Measurements from ENCODE around the gene SAMD14. TPM values are rescaled to one million over a fixed set of nuclear protein-coding genes. Genes with fewer than 3 reads are reported as not detected.

The SAMD14 gene
- total RNA-seq, 1 donor, result 2.5 TPM

DNA sequence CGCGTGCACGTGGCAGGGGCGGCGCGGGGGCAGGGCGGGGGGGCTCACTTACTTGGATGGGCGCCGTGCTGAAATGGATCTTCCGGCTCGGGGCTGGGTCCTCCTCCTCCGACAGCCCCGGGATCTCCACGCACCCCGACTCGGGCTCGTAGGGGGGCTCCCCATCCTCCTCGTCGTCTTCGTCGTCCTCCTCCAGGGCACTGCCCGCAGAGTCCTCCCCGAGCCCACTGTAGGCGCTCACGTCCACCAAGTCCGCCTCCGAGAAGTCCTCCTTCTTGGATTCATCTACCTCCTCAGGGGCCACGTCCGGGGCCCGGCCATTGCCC, 19.1 kb upstream of the SAMD14 start:
- Histone ChIP-seq H3K9me3 (ENCODE audit: low read depth, low read length) (no peaks in the 10 kb centered on the region), H2AFZ (ENCODE audit: low read length) (no peak overlapping the region), H3K4me3 (ENCODE audit: insufficient read depth, low read length) (peak overlapping the region; percentile 84), H3K27me3 (ENCODE audit: insufficient read depth, low read length) (no peaks in the 10 kb centered on the region), H4K20me1 (ENCODE audit: insufficient read depth, low read length) (peaks cover 46% of the 10 kb centered on the region), H3K27ac (ENCODE audit: low read depth, low read length) (peak overlapping the region; percentile 70), H3K36me3 (ENCODE audit: insufficient read depth, low read length) (peaks cover 15% of the 10 kb centered on the region), H3K4me1 (ENCODE audit: insufficient read depth, low read length) (peaks cover 47% of the 10 kb centered on the region), H3K4me2 (ENCODE audit: insufficient read depth, low read length) (peak overlapping the region; percentile 95), H3K79me2 (ENCODE audit: insufficient read depth, low read length) (peaks cover 68% of the 10 kb centered on the region)
- TF ChIP-seq, protein P1, sequence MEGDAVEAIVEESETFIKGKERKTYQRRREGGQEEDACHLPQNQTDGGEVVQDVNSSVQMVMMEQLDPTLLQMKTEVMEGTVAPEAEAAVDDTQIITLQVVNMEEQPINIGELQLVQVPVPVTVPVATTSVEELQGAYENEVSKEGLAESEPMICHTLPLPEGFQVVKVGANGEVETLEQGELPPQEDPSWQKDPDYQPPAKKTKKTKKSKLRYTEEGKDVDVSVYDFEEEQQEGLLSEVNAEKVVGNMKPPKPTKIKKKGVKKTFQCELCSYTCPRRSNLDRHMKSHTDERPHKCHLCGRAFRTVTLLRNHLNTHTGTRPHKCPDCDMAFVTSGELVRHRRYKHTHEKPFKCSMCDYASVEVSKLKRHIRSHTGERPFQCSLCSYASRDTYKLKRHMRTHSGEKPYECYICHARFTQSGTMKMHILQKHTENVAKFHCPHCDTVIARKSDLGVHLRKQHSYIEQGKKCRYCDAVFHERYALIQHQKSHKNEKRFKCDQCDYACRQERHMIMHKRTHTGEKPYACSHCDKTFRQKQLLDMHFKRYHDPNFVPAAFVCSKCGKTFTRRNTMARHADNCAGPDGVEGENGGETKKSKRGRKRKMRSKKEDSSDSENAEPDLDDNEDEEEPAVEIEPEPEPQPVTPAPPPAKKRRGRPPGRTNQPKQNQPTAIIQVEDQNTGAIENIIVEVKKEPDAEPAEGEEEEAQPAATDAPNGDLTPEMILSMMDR (IDR thresholded peaks at IDR 0.05; ENCODE audit: extremely low read depth, low read depth, low read length), result no peak
- no peak for DNase-seq (ENCODE audit: insufficient read length, low spot score, missing footprints)

DNA sequence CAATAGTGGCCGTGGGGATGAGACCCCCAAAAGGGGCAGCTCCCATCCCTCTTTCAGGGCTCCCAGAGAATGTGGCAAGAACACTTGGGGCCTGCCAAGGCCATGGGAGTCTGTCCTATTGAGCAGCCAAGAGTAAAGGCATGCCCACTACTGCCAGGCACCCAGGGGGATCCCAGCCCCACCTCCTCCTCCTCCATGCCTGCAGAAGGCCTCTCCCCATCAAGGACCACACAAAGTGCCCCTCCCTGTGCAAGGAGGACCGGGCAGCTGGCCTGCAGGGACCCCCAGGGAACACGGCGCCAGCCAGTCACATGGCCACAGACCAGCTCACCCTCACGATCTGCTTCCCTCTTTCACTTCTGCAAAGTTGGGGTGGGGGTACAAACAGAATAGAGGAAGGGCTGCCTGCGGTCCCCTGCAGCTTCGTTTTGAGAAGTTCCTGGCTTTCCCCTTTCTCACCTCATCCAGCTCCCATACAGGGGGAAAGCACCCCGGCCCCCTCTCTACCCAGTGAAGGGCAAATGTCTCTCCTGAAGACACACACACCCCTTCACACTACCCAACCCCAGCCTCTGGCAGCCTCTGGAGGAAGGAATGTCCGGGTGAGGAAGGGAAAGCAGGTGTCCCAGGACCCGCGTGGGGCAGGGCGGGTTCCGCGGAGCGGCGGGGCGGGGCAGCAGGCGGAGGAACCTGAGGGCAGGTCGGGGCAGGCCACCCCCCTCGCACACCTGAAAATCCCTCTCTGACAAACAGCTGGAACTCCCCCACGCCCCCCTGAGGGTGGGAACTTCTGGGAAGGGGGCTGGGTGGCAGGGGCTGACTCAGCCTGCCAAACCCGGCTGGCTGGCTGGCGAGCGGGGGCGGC, 18.5 kb upstream of the SAMD14 start:
- no peaks in the 10 kb centered on the region for H3K9me3 ChIP-seq (ENCODE audit: low read depth, low read length)
- H2AFZ ChIP-seq (ENCODE audit: low read length), result no peak overlapping the region
- H3K36me3 ChIP-seq (ENCODE audit: insufficient read depth, low read length), result peaks cover 20% of the 10 kb centered on the region
- peak overlapping the region; percentile 78 for H3K27ac ChIP-seq (ENCODE audit: low read depth, low read length)
- peaks cover 74% of the 10 kb centered on the region for H3K79me2 ChIP-seq (ENCODE audit: insufficient read depth, low read length)
- H3K4me1 ChIP-seq (ENCODE audit: insufficient read depth, low read length), result peaks cover 42% of the 10 kb centered on the region
- H3K4me2 ChIP-seq (ENCODE audit: insufficient read depth, low read length), result peak overlapping the region; percentile 95
- TF ChIP-seq, protein P1 (IDR thresholded peaks at IDR 0.05; ENCODE audit: extremely low read depth, low read depth, low read length), result peak; percentile 14
- H3K4me3 ChIP-seq (ENCODE audit: insufficient read depth, low read length), result peak overlapping the region; percentile 84
- peak; percentile 98 for DNase-seq (ENCODE audit: insufficient read length, low spot score, missing footprints)
- H4K20me1 ChIP-seq (ENCODE audit: insufficient read depth, low read length), result peaks cover 52% of the 10 kb centered on the region
- no peaks in the 10 kb centered on the region for H3K27me3 ChIP-seq (ENCODE audit: insufficient read depth, low read length)

DNA sequence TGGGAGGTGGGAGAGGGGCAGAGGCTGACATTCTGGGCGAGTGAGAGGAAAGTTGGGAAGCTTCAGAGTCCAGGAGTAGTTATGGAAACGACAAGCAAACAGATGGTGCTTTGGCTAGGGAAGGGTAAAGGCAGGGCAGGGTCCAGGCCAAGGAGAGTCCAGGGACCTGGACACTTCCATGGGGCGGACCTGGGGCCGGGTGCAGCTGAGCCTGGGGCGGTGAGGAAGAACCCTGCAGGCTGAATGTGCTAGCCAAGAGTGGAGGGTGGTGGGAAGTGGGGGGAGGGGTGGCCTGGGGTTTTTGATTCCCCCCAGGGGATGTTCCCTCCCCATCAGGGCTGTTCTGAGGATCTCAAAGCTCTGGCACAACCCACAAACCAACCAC, 17.9 kb upstream of the SAMD14 start:
- peak overlapping the region; percentile 95 for H3K4me2 ChIP-seq (ENCODE audit: insufficient read depth, low read length)
- peak overlapping the region; percentile 78 for H3K27ac ChIP-seq (ENCODE audit: low read depth, low read length)
- peaks cover 26% of the 10 kb centered on the region for H3K36me3 ChIP-seq (ENCODE audit: insufficient read depth, low read length)
- peak overlapping the region; percentile 84 for H3K4me3 ChIP-seq (ENCODE audit: insufficient read depth, low read length)
- TF ChIP-seq, protein P1 (IDR thresholded peaks at IDR 0.05; ENCODE audit: extremely low read depth, low read depth, low read length), result no peak
- DNase-seq (ENCODE audit: insufficient read length, low spot score, missing footprints), result peak; percentile 97
- H4K20me1 ChIP-seq (ENCODE audit: insufficient read depth, low read length), result peaks cover 56% of the 10 kb centered on the region
- peaks cover 80% of the 10 kb centered on the region for H3K79me2 ChIP-seq (ENCODE audit: insufficient read depth, low read length)
- H3K4me1 ChIP-seq (ENCODE audit: insufficient read depth, low read length), result peaks cover 41% of the 10 kb centered on the region
- no peaks in the 10 kb centered on the region for H3K27me3 ChIP-seq (ENCODE audit: insufficient read depth, low read length)
- H2AFZ ChIP-seq (ENCODE audit: low read length), result no peak overlapping the region
- no peaks in the 10 kb centered on the region for H3K9me3 ChIP-seq (ENCODE audit: low read depth, low read length)

DNA sequence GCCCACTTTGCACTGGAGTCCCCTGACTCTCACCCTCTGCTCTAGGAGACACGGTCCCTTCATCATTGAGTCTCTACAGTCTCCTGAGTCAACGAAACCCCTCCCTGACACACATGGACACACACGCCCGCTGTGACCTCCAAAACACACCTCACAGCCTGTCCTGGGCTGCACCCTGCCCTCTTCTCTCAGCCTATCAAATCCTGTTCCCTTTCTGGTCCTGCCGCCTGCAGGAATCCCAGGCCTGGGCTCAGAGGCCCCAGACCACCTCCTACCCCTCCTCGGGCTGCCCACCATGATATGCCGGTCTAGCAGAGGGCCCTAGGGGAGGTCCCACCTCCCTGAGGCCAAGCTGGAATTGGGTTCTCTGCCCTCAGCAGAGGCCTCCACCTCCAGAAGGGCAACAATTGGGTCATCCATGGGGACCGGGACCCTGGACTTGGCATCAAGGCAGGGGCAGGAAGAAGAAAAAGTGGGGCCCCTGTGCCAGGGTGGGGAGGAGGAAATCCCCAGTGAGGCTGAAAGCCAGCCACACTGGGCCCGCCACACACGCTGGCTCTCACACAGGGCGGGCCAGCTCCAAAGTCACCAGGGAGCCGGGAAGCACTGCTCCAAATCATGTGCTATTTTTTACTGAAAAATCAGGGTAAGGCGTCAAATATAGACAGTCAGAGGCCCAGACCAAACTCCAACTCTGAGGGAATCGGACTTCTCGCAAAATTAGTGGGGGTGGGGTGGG, 17.1 kb upstream of the SAMD14 start:
- TF ChIP-seq, protein P1 (IDR thresholded peaks at IDR 0.05; ENCODE audit: extremely low read depth, low read depth, low read length), result no peak
- H3K36me3 ChIP-seq (ENCODE audit: insufficient read depth, low read length), result peaks cover 34% of the 10 kb centered on the region
- H3K27ac ChIP-seq (ENCODE audit: low read depth, low read length), result peak overlapping the region; percentile 78
- H3K4me1 ChIP-seq (ENCODE audit: insufficient read depth, low read length), result peaks cover 34% of the 10 kb centered on the region
- peaks cover 87% of the 10 kb centered on the region for H3K79me2 ChIP-seq (ENCODE audit: insufficient read depth, low read length)
- peak overlapping the region; percentile 95 for H3K4me2 ChIP-seq (ENCODE audit: insufficient read depth, low read length)
- H2AFZ ChIP-seq (ENCODE audit: low read length), result no peak overlapping the region
- peak overlapping the region; percentile 84 for H3K4me3 ChIP-seq (ENCODE audit: insufficient read depth, low read length)
- H4K20me1 ChIP-seq (ENCODE audit: insufficient read depth, low read length), result peaks cover 64% of the 10 kb centered on the region
- no peaks in the 10 kb centered on the region for H3K27me3 ChIP-seq (ENCODE audit: insufficient read depth, low read length)
- no peaks in the 10 kb centered on the region for H3K9me3 ChIP-seq (ENCODE audit: low read depth, low read length)
- peak; percentile 94 for DNase-seq (ENCODE audit: insufficient read length, low spot score, missing footprints)
